ENCODE measurements around the gene PRPF31.

GRCh38 chr19:54160182-54160811 is 44.7 kb downstream of the PRPF31 start:
- TF ChIP-seq CTCF (IDR thresholded peaks at IDR 0.05) (no peak), EP300 (IDR thresholded peaks at IDR 0.05) (no peak), POLR2A (IDR thresholded peaks at IDR 0.05) (no peak)

Measured in suprapubic skin (tissue), 3 donors.